SH-SY5Y (cell line): ENCODE results near the gene SNTG2.

Experiments used
- GATA2 ChIP-seq: IDR thresholded peaks from 2 replicates; pipeline ENCODE4 v1.6.1; 2011; ENCODE audit warnings: mild to moderate bottlenecking, low read depth, low read length
- GATA3 ChIP-seq: IDR thresholded peaks from 2 replicates; pipeline ENCODE4 v1.6.1; 2011; ENCODE audit warnings: low read depth, mild to moderate bottlenecking, low read length, moderate library complexity

- no peak for TF ChIP-seq GATA2
- TF ChIP-seq GATA3: no peak
These were observed 95.4 kb downstream of the SNTG2 start for GRCh38 chr2:1046067-1046466.
